IMR-90 (cell line): ENCODE measurements around the gene MYEOV. TPM values are rescaled to one million over a fixed set of nuclear protein-coding genes. Genes with fewer than 3 reads are reported as not detected.

Source experiments
- ATAC-seq: fragments of 200-7000 bp; cut with Tn5 transposase; 2 replicates; pipeline ENCODE4 v1.9.1; 2020; ENCODE audit warnings: low read depth, mild to moderate bottlenecking, moderate library complexity
- BruUV-seq: library from RNA; stranded (reverse); fragments of 400-500 nt; replicated peaks from 2 replicates; lab custom pipeline; 2021; lab: Mats Ljungman, UMichigan
- CTCF ChIA-PET: fragments of 300-600 bp; formaldehyde crosslinking; extraction: SDS; loops from one replicate; lab custom pipeline; 2021; ENCODE audit warnings: antibody characterized with exemption; lab: Yijun Ruan, JAX
- POLR2A ChIA-PET: fragments of 300-600 bp; sonication (Branson Sonifier 250); formaldehyde crosslinking; loops from one replicate; lab custom pipeline; 2022; ENCODE audit warnings: antibody characterized with exemption; ENCODE audit not compliant: unreplicated experiment; lab: Charles Lee
- DNase-seq: peaks from one replicate; pipeline ENCODE4 v3.0.0; 2013
- H2AFZ ChIP-seq: replicated peaks from 2 replicates; pipeline ENCODE3; 2013; ENCODE audit warnings: low read length, mild to moderate bottlenecking; ENCODE audit not compliant: poor library complexity
- H2AK5ac ChIP-seq: 2 replicates; pipeline ENCODE4 v1.6.1; 2013; ENCODE audit warnings: low read depth, low read length, inconsistent platforms
- H2AK9ac ChIP-seq: replicated peaks from 2 replicates; pipeline ENCODE3; 2013; ENCODE audit warnings: mild to moderate bottlenecking, low read depth, low read length, moderate library complexity; ENCODE audit not compliant: poor library complexity
- H2BK120ac ChIP-seq: 2 replicates; pipeline ENCODE4 v1.6.1; 2013; ENCODE audit warnings: low read depth, low read length, inconsistent platforms
- H2BK15ac ChIP-seq: 3 replicates; pipeline ENCODE4 v1.6.1; 2013; ENCODE audit warnings: low read depth, low read length, inconsistent platforms
- H2BK20ac ChIP-seq: 2 replicates; pipeline ENCODE4 v1.6.1; 2013; ENCODE audit warnings: low read depth, mild to moderate bottlenecking, inconsistent platforms, low read length, moderate library complexity
- H2BK5ac ChIP-seq: 2 replicates; pipeline ENCODE4 v1.6.1; 2013; ENCODE audit warnings: mild to moderate bottlenecking, low read depth, low read length, inconsistent platforms; ENCODE audit not compliant: poor library complexity, severe bottlenecking
- H3K14ac ChIP-seq: replicated peaks from 2 replicates; pipeline ENCODE4 v1.6.1; 2013; ENCODE audit warnings: low read depth, low read length, inconsistent platforms
- H3K18ac ChIP-seq: 2 replicates; pipeline ENCODE4 v1.6.1; 2013; ENCODE audit warnings: low read depth, low read length, control low read depth
- H3K23ac ChIP-seq: 2 replicates; pipeline ENCODE4 v1.6.1; 2013; ENCODE audit warnings: low read depth, low read length, inconsistent platforms
- H3K27ac ChIP-seq: 2 replicates; pipeline ENCODE4 v1.5.1; 2013; ENCODE audit warnings: mild to moderate bottlenecking, control low read depth, low read length; ENCODE audit not compliant: insufficient read depth
- H3K27me3 ChIP-seq: 2 replicates; pipeline ENCODE4 v1.6.1; 2013; ENCODE audit warnings: low read length; ENCODE audit not compliant: control insufficient read depth, insufficient read depth
- H3K36me3 ChIP-seq: 2 replicates; pipeline ENCODE4 v1.6.1; 2013; ENCODE audit warnings: low read length, mixed read lengths; ENCODE audit not compliant: control insufficient read depth, insufficient read depth
- H3K4ac ChIP-seq: 2 replicates; pipeline ENCODE4 v1.6.1; 2013; ENCODE audit warnings: low read depth, low read length, inconsistent platforms
- H3K4me1 ChIP-seq: 2 replicates; pipeline ENCODE4 v1.6.1; 2013; ENCODE audit warnings: low read length, mixed read lengths; ENCODE audit not compliant: control insufficient read depth, insufficient read depth
- H3K4me2 ChIP-seq: 2 replicates; pipeline ENCODE4 v1.6.1; 2013; ENCODE audit warnings: low read depth, mild to moderate bottlenecking, control low read depth, low read length, moderate library complexity
- H3K4me3 ChIP-seq: 2 replicates; pipeline ENCODE4 v1.5.1; 2013; ENCODE audit warnings: low read depth, mild to moderate bottlenecking, control low read depth, low read length, moderate library complexity; ENCODE audit not compliant: insufficient read depth
- H3K56ac ChIP-seq: 2 replicates; pipeline ENCODE4 v1.6.1; 2013; ENCODE audit warnings: low read length, inconsistent platforms; ENCODE audit not compliant: insufficient read depth; ENCODE audit errors: extremely low read depth
- H3K79me1 ChIP-seq, 2 experiments: 2 replicates each; pipeline ENCODE4 v1.6.1; 2013; ENCODE audit warnings: low read length in 2 of 2, inconsistent platforms in 1 of 2, low read depth in 1 of 2
- H3K9ac ChIP-seq: 2 replicates; pipeline ENCODE4 v1.6.1; 2013; ENCODE audit warnings: low read depth, low read length, control low read depth
- H3K9me1 ChIP-seq: 2 replicates; pipeline ENCODE4 v1.6.1; 2013; ENCODE audit warnings: low read length, inconsistent platforms; ENCODE audit not compliant: insufficient read depth
- H3K9me3 ChIP-seq: 2 replicates; pipeline ENCODE4 v1.6.1; 2013; ENCODE audit warnings: low read length; ENCODE audit not compliant: control insufficient read depth, insufficient read depth
- H4K20me1 ChIP-seq: 2 replicates; pipeline ENCODE4 v1.6.1; 2013; ENCODE audit warnings: low read length, inconsistent platforms; ENCODE audit not compliant: insufficient read depth
- H4K5ac ChIP-seq: 2 replicates; pipeline ENCODE4 v1.6.1; 2013; ENCODE audit warnings: mild to moderate bottlenecking, low read depth, low read length, control low read depth
- H4K8ac ChIP-seq, 2 experiments: 2 replicates each; pipeline ENCODE4 v1.6.1; 2013; ENCODE audit warnings: low read depth in 2 of 2, low read length in 2 of 2, control low read depth in 1 of 2, inconsistent platforms in 1 of 2
- H4K91ac ChIP-seq: 2 replicates; pipeline ENCODE4 v1.6.1; 2013; ENCODE audit warnings: low read depth, low read length, inconsistent platforms; ENCODE audit not compliant: insufficient read depth
- CEBPB ChIP-seq: IDR thresholded peaks from 2 replicates; pipeline ENCODE4 v1.6.1; 2012; ENCODE audit warnings: low read depth, low read length, improper control_type of control experiment
- SMC3 ChIP-seq: fragments of 150-350 bp; IDR thresholded peaks from 2 replicates; pipeline ENCODE4 v1.6.1; 2016; ENCODE audit warnings: low read depth, mild to moderate bottlenecking, antibody characterized with exemption, low read length, moderate library complexity
- WGBS, 2 experiments: methylation state at CpG; one replicate each; pipeline versions ENCODE4 v1.1.5 to v1.1.7; 2013; ENCODE audit warnings: missing lambda C conversion rate in 2 of 2; ENCODE audit not compliant: insufficient read length in 1 of 2; ENCODE audit errors: extremely low coverage in 2 of 2; 5-methylcytosine and 5-hydroxymethylcytosine counted together
- dilution Hi-C: fragments of 300-500 bp; cut with HindIII; formaldehyde crosslinking; loops from one replicate; pipeline ENCODE4 v1.14.3; 2018; ENCODE audit warnings: low sequenced_read_pairs; ENCODE audit not compliant: unreplicated experiment
- in situ Hi-C: fragments of 300-500 bp; cut with MboI; formaldehyde crosslinking; loops from 3 replicates; pipeline ENCODE4 v1.14.3; 2019; ENCODE audit warnings: low sequenced_read_pairs, inconsistent platforms, mixed read lengths
- intact Hi-C: fragments of 100-400 bp; cut with micrococcal nuclease; formaldehyde crosslinking; loops from 2 replicates; pipeline ENCODE4 v1.10.0; 2022
- polyA plus RNA-seq, 3 experiments: library from polyadenylated mRNA; depleted of rRNA; stranded (reverse); fragments of >200 nt; gene quantifications; 2 replicates each; pipeline ENCODE4 v1.2.3, GENCODE V29; 2012; ENCODE audit warnings: low replicate concordance in 1 of 3
- total RNA-seq: library from RNA; depleted of rRNA; stranded (reverse); fragments of >200 nt; gene quantifications from 2 replicates; pipeline ENCODE4 v1.2.3, GENCODE V29; 2012

The MYEOV gene
- total and polyA plus RNA-seq, 2 of the 4 experiments (the other 2 are of a cell fraction) = 5.8 to 6.8 TPM

DNA sequence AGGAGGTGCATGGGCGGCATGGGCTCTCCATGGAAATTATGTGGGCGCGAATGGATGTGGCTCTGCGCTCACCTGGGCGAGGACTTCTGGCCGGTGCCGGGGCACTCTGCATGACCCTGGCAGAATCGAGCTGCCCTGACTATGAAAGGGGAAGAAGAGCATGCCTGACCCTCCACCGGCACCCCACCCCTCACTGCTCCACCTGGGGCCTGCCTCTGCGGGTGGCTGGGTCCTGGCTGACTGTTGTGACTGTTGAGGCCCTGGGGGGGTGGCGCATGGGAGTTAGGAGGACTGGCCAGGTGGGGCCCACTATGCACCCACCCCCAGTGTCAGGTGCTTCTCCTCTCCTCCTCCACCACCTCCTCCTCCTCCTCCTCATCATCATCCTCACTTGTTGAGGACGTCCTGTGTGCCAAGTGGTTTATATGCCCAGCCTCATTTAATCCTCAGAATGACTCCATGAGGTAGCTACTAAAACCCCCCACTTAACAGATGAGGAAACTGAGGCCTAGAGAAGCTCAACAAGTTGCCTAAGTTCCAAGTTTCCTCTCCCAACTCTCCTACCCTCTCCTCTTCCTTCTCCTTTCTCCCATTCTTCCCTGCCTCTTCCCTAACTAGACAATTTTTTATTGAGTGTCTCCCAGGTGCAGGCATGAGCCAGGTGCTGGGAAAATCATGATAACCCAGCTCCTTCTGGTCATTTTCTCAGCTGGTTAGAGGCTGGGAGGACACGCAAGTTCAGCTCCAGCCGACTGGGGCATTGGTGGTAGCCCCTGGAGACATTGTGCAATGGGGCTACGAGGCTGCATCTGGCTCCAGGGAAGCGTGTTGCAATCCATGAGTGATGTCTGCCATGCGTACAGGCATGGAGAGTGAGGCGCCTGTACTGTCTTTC, 2.3 kb downstream of the MYEOV start:
- Histone ChIP-seq H2AK9ac (peak overlapping the region; percentile 59), H3K56ac (peak overlapping the region; percentile 92), H3K4me2 (peak overlapping the region; percentile 37), H3K36me3 (no peaks in the 10 kb centered on the region), H3K79me1 (peaks cover 5 to 37% of the 10 kb centered on the region in 2 experiments; a peak in 3 of 4 replicates), H3K9ac (peak overlapping the region; percentile 26; the same call in 1 of the 2 replicates), H2BK120ac (peak overlapping the region; percentile 95), H4K8ac (peak overlapping the region; percentile 89 to 92), H3K14ac (peak overlapping the region; percentile 94), H3K27ac (peak overlapping the region; percentile 88), H3K9me1 (peaks cover 29% of the 10 kb centered on the region), H3K4ac (peak overlapping the region; percentile 90), H2BK5ac (peak overlapping the region; percentile 83), H3K23ac (peak overlapping the region; percentile 85), H3K4me3 (no peak overlapping the region), H2BK15ac (peak overlapping the region; percentile 95), H2AK5ac (peak overlapping the region; percentile 100), H3K4me1 (peaks cover 40% of the 10 kb centered on the region), H4K5ac (peak overlapping the region; percentile 51), H4K91ac (peak overlapping the region; percentile 87), H3K18ac (peak overlapping the region; percentile 60), H2BK20ac (peak overlapping the region; percentile 97), H4K20me1 (no peaks in the 10 kb centered on the region; the same call in 1 of the 2 replicates), H3K27me3 (no peaks in the 10 kb centered on the region), H2AFZ (peak overlapping the region; percentile 71), H3K9me3 (no peaks in the 10 kb centered on the region)
- intact Hi-C loops (loop anchor here (10.0 kb wide), 1 partner anchor 161 kb away; no protein-coding TSS in a partner anchor), in situ Hi-C loops (no loop called here), dilution Hi-C loops (no loop called here)
- DNase-seq (peak; percentile 74), ATAC-seq (no peak)
- no peak for TF ChIP-seq SMC3
- TF ChIP-seq CEBPB = peak; percentile 98
- CTCF ChIA-PET = interaction anchor here (1.6 kb wide), 1 partner anchor 348 kb away, joined by 3 read pairs; no protein-coding TSS in a partner anchor
- POLR2A ChIA-PET = interaction anchor here (0.7 to 1.4 kb wide), 2 partner anchors 146 to 315 kb away, joined by 3 to 4 read pairs; no protein-coding TSS in a partner anchor
- no TSS peak for BruUV-seq
- WGBS, 2 experiments = 100% methylated on average over 2 of the region's 18 CpGs; no CpG with 5 or more reads in 1 of the 2 experiments
